ENCODE measurements around the gene CEP350.

GRCh38 chr1:180119837-180120236 is 165.2 kb downstream of the CEP350 start:
- TF ChIP-seq CTCF (IDR thresholded peaks at IDR 0.05) (no peak), POLR2AphosphoS5 (IDR thresholded peaks at IDR 0.05) (no peak)
